KG1 (cell line): ENCODE data around the gene ZC3H14.

Experiments
- DNase-seq: peaks from one replicate; lab custom pipeline; 2025; lab: John Stamatoyannopoulos, UW

ZC3H14 gene

DNA sequence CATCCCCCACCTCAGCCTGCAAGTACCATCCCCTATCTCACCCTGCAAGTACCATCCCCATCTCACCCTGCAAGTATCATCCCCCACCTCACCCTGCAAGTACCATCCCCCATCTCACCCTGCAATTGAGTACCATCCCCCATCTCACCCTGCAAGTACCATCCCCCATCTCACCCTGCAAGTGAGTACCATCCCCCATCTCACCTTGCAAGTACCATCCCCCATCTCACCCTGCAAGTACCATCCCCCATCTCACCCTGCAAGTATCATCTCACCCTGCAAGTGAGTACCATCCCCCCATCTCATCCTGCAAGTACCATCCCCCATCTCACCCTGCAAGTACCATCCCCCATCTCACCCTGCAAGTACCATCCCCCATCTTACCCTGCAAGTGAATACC lies 45.0 kb downstream of the ZC3H14 start:
- no peak for DNase-seq

GRCh38 chr14:88611878-88612277 lies 49.0 kb downstream of the ZC3H14 start:
- no peak for DNase-seq

GRCh38 chr14:88612981-88613380 lies 50.1 kb downstream of the ZC3H14 start:
- DNase-seq = no peak

DNA sequence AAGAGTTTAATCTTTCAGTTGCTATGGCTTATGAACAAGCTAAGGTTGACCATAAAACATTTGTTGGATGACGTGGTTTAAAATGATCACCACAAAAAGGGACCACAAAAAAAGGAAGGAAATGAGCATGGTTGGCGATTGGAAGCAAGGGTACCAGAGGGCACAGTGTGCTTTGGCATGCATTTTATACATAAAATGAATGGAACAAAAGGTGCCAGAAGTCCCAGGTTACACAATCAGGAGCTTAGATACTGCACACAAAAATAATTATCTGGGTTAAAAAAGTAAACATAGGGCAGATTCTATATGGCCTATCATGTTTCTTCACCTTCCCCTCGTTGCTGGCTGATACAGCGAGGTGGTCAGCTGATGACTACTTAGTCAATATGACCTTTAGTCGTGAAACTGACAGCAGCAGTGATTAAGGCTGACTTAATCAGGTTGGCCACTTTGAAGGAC lies 50.7 kb downstream of the ZC3H14 start:
- peak; percentile 14 for DNase-seq

- no peak for DNase-seq
Measured at GRCh38 chr14:88614218-88614907, 51.5 kb downstream of the ZC3H14 start.

DNA sequence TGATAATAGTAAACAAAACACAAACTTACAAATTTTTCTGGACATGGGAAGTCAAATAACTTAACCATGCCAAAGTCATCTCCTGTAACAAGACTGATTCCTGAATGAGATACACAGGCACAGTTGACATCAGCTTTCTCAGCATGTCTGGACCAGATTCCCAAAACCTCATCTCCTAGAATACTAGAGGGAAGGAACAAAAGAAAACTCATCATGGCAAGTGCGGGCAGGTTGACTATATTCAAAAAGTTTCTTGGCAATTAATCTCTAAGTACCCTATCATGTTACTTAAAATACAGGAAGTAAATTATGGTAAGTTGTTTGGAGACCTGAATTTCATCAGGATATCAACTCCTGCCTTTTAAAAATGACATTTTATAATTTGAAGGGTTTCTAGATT lies 53.9 kb downstream of the ZC3H14 start:
- no peak for DNase-seq

GRCh38 chr14:88617479-88617878 lies 54.6 kb downstream of the ZC3H14 start:
- no peak for DNase-seq

DNA sequence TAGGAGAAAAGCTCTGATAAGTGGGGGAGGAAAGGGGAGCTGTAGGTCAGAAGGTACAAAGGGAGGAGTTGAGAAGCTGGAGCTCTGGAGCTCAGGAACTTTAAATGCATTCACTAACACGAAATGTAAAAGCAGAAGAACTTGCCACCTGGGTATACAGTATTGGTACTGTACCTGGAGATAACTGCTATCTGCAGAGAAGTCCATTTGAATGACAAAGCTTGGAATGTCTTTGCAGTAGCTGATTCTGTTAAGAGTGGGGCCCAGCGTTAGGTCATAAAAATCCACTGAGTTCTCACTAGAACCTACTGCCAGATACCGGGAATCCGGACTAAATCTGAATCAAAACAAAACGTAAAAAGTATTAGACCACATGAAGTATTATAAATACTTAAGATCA lies 55.6 kb downstream of the ZC3H14 start:
- DNase-seq = no peak

DNA sequence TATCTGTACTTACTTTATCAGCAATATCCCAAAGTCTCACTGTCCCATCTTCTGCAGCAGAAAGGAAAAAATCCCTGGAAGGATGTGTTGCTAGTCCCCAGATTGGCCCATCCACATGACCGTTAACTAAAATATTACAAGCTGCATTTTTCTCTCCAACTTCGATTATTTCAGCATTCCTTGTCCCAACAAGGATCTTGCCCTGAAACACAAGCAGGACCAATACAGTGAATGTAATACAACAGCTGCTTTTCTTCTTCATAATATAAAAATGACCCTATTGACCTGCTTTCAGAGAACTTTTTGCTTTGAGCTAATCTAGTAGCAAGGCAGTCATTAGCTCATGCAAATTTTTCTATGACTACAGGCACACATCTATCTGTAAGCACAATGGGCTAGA lies 58.3 kb downstream of the ZC3H14 start:
- no peak for DNase-seq

DNA sequence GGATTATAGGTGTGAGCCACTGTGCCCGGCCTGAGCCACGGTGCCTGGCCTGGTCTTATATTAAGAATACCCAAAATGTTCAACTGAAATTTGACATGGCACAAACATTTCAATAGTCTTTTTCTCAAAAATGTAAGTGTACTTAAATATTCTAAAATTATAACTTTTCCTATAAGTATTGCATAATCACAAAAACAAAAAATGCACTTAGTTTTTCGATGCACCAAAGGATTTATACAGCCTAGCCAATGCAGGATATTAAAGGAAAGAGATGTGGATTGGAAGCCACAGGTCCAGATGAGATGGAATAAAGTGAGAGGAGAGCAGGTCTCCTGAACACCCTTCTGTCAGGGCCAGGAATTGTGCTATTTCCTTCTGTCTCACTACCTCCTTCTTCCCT lies 62.8 kb downstream of the ZC3H14 start:
- no peak for DNase-seq

DNA sequence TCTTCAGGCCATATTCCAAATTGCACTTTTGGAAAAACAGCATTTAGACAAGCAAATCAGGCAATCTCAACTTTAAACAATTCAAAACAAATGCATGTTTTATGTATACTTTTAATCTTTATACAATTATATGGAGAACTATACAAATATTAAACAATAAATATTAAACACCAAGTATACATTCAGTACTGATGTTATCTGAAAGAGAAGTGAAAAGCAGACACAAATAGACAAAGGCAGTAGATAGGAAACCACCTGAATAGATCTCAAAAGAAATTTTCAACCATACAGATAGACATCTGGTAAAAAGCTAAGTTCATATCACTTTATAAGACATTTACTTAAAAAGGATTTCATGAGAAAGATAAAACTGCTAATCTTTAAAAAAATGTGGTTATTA lies 65.2 kb downstream of the ZC3H14 start:
- no peak for DNase-seq

DNA sequence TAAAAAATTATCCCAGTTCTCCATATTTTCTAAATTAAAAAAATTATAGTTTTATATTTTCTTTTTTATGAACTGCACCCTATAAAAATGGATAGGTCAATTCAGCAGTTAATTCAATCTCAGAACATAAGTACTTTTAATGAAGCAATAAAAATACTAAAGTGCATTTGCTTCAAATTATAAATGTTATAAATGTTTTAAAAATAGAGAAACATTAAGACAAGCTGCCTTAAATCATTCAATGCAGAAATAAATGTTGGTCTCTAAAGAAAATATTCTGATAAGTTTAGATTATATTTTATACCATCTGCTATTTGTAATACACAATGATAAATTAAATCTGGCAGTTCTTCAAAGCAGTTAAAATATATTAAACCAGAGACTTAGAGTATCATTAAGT lies 65.6 kb downstream of the ZC3H14 start:
- DNase-seq = no peak

- no peak for DNase-seq
Measured at GRCh38 chr14:88630565-88630964, 67.7 kb downstream of the ZC3H14 start.

GRCh38 chr14:88631091-88631490 lies 68.3 kb downstream of the ZC3H14 start:
- DNase-seq = no peak

DNA sequence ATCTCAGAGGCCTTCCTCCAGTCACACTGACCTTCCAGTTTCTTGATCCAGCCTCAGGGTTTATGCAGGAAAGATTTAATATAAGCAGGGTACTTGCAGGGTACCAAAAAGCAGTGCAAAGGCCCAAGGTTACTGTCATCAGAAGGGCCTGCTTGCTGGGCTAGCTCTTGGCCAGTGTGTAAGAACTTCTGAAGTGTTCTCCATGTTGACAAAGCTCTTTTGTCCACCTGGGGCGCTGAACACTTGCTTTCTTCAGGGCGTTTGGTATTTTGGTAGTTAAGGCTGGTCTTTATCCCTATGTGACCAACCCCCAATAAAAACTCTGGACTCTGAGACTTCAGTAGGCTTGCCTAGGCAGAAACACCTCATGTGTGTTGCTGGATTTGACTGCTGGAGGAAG lies 69.7 kb downstream of the ZC3H14 start:
- DNase-seq = no peak

GRCh38 chr14:88639221-88639620 lies 76.4 kb downstream of the ZC3H14 start:
- DNase-seq = no peak

- DNase-seq = no peak
Measured at GRCh38 chr14:88660056-88660455, 97.2 kb downstream of the ZC3H14 start.

GRCh38 chr14:88667555-88668273 lies 104.9 kb downstream of the ZC3H14 start:
- DNase-seq = peak; percentile 42

DNA sequence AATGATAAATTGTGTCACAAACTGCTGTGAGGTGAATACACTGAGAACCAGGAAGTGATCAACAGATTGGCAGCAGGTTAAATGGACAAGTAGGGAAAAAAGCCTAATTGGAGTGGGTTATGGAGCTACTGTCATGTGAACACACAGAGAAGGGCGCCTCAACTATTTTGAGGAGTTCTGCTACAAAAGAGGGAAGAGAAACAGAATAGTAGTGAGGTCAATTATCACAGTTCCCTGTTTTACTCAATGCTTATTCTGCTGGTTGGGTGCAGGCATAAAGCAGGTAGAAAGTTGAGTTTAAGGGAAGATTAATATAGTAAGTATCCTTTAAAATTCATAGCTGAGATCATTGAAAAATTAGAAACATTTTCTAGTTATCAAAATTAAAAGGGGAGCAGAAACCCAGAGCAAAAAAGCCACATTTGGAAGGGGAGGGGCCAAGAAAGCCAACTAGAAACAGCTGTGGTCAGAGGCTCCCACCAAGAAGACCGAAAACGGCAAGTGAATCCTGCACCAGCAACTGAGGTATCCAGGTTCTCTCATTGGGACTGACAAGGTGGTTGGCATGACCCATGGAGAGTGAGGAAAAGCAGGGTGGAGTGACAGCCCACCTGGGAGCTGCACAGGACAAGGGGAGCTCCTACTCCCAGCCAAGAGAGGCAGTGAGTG lies 105.7 kb downstream of the ZC3H14 start:
- DNase-seq = no peak

DNA sequence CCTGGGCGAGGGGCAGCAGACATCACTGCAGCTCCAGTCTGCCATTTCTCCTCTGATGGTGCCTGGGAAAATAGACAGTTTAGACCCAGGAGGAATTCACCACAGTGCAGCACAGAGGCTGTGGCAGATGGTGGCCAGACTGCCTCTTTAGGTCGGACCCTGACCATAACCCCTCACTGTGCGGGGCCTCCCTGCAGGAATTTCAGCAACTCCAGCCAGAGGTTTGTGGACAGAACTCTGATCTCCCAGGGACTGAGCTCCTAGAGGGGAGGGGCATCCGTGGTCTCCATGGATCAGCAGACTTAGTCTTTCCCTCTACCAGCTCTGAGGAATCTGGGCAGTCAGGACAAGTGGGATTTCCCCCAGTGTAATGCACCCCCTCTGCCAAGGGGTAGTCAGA lies 106.5 kb downstream of the ZC3H14 start:
- DNase-seq = no peak
